Measurements from ENCODE around the gene DNAJC1.

The DNAJC1 gene

GRCh38 chr10:21989453-21990154 is 13.9 kb downstream of the DNAJC1 start:
- DNase-seq (ENCODE audit: low spot score): peak; percentile 45
- TF ChIP-seq, protein P1, sequence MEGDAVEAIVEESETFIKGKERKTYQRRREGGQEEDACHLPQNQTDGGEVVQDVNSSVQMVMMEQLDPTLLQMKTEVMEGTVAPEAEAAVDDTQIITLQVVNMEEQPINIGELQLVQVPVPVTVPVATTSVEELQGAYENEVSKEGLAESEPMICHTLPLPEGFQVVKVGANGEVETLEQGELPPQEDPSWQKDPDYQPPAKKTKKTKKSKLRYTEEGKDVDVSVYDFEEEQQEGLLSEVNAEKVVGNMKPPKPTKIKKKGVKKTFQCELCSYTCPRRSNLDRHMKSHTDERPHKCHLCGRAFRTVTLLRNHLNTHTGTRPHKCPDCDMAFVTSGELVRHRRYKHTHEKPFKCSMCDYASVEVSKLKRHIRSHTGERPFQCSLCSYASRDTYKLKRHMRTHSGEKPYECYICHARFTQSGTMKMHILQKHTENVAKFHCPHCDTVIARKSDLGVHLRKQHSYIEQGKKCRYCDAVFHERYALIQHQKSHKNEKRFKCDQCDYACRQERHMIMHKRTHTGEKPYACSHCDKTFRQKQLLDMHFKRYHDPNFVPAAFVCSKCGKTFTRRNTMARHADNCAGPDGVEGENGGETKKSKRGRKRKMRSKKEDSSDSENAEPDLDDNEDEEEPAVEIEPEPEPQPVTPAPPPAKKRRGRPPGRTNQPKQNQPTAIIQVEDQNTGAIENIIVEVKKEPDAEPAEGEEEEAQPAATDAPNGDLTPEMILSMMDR (IDR thresholded peaks at IDR 0.05; ENCODE audit: extremely low read depth, missing control alignments): peak; percentile 59

DNA sequence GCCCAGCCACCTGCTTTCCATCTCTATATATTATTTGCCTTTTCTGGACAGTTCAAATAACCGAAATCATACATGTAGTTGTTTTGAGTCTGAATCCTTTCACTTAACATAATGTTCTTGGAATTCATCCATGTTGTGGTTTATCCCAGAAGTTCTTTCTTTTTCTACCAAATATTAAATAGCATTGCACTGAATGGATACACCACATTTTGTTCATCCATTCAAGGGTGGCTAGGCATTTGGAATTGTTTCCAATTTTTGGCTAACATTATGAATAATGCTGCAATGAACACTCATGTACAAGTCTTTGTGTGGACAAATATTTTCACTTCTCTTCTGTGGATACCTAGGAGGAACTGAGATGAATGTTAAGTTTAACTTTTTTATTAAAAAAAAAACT is 18.0 kb downstream of the DNAJC1 start:
- TF ChIP-seq, protein P1 (IDR thresholded peaks at IDR 0.05; ENCODE audit: extremely low read depth, missing control alignments): no peak
- DNase-seq (ENCODE audit: low spot score): no peak

DNA sequence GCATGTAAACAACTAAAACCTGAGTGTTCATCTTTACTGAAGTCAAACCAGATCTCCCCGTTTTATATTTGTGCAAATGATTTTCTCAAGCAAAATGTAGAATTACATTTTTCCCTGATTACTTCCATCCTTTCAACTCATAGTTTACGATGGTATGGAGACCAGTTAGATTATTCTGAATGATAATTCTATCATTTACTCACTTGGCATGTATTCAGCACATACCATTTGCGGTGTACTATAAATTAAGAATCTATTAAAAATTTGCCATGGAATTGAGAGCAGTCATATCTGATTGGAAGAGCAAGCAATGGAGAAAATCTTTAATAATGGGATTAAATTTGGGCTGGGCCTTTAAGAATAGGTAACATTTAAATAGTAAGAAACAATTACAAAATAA is 22.4 kb downstream of the DNAJC1 start:
- DNase-seq (ENCODE audit: low spot score): no peak
- TF ChIP-seq, protein P1 (IDR thresholded peaks at IDR 0.05; ENCODE audit: extremely low read depth, missing control alignments): no peak

DNA sequence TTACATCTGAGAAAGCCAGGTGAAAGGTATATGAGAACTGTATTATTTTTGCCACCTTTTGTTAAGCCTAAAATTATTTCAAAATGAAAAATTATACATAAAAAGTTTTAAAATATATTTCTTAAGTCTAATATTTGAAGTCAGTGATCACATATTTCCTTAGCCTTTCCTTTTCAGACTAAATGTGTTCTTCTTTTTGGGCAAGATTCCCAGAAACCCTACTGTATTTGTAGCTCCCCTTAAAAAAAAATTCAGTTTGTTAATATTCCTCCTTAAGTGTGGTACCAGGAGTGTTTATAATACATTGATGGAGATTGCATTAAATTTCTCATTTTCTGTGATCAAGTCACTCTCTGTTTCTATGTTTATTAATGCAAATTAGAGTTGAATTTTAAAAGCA is 22.8 kb downstream of the DNAJC1 start:
- TF ChIP-seq, protein P1 (IDR thresholded peaks at IDR 0.05; ENCODE audit: extremely low read depth, missing control alignments): no peak
- no peak for DNase-seq (ENCODE audit: low spot score)

DNA sequence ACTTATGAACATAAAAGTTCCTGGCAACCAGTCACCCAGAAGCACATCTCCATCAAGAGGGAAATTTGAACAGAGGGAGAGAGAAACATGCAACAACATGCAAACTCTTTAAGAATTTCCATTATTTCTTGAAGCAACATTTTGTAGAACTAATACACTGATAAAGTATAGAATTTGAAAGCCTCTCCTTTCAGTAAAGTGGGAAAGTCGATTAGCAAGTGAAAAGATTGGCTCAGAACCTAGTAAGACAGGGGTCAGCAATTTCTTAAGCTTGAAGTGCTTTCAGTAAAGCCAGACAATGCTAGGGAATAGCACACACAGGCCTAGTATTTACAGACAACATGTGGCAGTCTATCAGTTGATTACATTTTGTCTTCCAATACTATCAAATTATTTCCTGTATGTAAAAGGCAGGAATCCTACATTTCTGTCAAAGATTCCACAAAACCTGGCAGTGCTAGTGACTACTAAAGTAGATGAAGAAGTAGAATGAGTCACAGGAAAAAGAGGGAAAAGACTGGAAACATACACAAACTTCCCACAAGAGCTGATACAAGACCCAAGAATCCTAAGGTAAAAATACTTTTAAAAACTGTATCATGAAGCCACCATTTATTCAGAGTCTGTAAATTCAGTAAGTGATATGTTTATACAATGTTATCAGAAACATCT is 25.2 kb downstream of the DNAJC1 start:
- TF ChIP-seq, protein P1 (IDR thresholded peaks at IDR 0.05; ENCODE audit: extremely low read depth, missing control alignments): no peak
- DNase-seq (ENCODE audit: low spot score): no peak

DNA sequence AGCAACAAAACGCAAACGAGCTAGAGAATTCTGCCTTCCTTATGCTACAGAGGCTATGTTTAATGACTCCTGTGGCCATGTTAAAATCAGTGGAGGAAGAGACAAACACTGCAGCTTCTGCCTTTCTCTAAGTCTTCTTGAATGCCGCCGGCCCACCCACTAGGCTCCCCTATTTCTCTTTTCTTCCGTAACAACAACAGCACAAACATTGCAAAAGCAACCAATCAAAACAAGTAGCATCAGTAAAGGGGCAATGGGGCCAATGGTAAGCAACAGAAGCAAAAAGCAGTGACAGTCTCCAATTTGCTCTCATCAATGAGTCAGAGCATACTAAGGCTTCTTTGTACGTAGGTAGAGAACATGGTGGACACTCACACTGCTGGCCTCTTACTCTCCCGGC is 26.8 kb downstream of the DNAJC1 start:
- TF ChIP-seq, protein P1 (IDR thresholded peaks at IDR 0.05; ENCODE audit: extremely low read depth, missing control alignments): no peak
- no peak for DNase-seq (ENCODE audit: low spot score)

DNA sequence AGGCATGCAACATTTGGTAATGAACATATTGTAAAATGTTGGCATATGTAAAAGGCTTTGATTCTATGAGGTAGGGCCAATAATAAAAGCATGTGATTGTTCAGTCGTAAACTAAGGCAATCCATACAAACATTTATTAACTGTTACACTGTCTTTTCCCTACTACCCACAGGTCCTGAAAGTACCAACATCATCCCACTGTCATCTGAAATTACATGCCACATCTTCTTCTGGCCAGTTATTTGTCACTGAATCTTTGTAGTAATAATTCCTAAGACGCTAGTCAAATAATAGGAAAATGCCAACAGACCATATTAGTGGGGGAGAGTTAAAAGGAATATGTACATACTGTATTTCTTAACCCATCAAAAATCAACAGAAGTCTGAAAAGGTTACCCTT is 27.2 kb downstream of the DNAJC1 start:
- no peak for DNase-seq (ENCODE audit: low spot score)
- TF ChIP-seq, protein P1 (IDR thresholded peaks at IDR 0.05; ENCODE audit: extremely low read depth, missing control alignments): no peak
